NCI-H1694 treated with DMSO at 0.1 percent for 48 hours (cell line): ENCODE measurements around the gene NRGN.

Experiments used
- DNase-seq: peaks from one replicate; lab custom pipeline; 2025; lab: John Stamatoyannopoulos, UW

Gene NRGN

GRCh38 chr11:124740277-124740882, 638 bp downstream of the NRGN start:
- DNase-seq, result no peak

- DNase-seq, result no peak
Observed at GRCh38 chr11:124742555-124742954, 2.8 kb downstream of the NRGN start.

GRCh38 chr11:124743050-124743449, 3.3 kb downstream of the NRGN start:
- DNase-seq, result no peak

- DNase-seq, result no peak
Observed at GRCh38 chr11:124745270-124745834, 5.6 kb downstream of the NRGN start.

DNA sequence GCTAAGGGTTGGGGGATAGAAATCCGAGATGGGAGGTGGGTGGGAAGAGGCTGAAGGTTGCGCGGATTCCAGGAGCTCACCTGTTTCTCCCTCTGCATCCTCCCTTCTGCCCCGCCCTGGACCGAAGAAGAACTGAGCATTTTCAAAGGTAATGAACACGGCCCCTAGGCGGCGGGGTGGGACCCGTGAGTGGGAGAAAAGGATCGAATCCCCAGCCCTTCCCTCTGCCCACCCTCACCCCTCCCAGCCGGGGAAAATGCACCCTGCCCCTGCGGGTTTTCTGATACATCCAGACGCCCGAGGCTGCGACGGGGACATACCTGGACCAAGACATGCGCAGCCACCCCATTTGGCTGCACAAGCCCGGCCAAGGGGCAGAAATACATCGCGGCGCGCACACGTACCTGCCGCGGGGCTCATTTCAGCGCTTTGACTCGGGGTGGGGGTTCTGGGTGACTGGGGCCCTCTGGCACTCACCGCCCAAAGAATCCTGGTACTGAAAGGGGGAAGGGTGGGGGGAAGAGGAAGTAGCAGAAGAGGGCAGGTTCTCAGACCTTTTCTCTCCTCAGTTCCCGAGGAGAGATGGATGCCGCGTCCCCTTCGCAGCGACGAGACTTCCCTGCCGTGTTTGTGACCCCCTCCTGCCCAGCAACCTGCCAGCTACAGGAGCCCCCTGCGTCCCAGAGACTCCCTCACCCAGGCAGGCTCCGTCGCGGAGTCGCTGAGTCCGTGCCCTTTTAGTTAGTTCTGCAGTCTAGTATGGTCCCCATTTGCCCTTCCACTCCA, 6.3 kb downstream of the NRGN start:
- no peak for DNase-seq

DNA sequence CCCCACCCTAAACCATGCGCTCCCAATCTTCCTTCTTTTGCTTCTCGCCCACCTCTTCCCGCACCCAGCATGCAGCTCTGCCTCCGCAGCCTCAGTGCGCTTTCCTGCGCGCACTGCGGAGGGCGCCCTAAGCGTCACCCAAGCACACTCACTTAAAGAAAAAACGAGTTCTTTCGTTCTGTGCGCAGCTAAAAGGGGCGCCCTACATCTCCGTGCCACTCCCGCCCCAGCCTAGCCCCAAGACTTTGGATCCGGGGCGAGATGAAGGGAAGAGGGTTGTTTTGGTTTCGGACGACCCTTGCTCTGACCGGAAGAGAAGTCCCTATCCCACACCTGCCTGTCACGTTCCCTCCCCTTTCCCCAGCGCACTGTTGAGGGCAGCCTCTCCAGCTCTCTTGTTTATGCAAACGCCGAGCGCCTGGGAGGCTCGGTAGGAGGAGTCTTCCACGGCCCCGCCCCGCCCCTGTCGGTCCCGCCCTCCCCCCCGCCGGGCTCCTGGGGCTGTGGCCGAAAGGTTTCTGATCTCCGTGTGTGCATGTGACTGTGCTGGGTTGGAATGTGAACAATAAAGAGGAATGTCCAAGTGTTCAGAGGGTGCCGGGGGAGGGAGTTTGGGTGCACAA, 7.0 kb downstream of the NRGN start:
- no peak for DNase-seq

GRCh38 chr11:124747406-124748099, 7.8 kb downstream of the NRGN start:
- no peak for DNase-seq

- DNase-seq, result no peak
Observed at GRCh38 chr11:124748100-124748418, 8.3 kb downstream of the NRGN start.

GRCh38 chr11:124748481-124749343, 9.0 kb downstream of the NRGN start:
- no peak for DNase-seq

GRCh38 chr11:124749912-124750311, 10.2 kb downstream of the NRGN start:
- no peak for DNase-seq

DNA sequence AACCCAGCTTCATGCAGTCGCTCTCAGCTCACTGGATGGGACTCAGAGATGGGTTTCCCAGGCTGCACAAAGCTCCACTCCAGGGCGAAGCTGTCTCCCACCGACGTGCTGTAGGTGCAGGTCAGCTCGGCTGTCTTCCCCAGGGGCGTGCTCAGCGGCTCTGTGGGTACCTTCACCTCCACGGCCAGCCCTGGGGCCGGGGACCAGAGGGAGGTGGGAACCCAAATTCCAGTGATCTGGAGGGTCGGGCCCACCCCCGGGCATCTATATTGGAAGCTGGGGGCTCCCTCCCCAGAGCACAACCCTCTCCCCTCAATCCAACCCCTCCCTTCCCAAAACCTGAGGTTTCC, 11.6 kb downstream of the NRGN start:
- DNase-seq, result no peak

DNA sequence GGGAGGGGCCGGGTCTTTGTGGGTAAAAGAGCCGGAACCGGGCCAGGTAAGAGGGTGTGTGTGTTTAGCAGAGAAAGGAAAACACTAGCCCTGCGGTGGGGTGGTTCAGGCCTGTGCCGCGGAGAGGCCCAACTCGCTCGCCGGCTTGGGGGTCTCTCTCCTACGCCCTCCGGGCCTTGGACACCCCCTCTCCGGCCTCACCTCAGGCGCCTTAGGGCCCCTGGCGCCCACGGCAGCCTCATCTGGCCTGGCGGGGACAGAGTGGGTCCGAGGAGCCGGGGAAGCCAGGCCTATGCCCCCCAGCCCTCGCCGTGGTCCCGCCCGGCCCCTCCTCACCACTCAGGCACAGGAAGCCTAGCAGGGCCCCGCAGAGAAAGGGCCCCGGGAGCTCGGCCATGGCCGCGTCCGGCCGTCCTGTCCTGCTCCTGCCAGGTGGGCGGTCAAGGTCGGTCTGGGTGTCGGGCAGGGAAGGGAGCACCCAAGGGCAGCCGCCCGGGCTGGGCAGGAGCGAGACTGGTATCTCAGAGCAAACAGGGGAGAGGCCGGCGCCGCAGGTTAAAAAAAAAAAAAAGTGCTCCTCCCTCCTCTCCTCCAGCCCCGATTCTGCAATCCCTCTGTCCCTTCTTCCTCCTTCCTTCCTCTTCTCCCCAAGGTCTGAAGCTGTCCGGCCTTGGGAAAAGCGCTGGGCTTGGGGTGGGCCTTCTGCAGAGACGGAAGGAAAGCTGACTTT, 12.2 kb downstream of the NRGN start, which contains the start of gene VSIG2:
Gene VSIG2, minus strand, starts transcription at position 515 of the 730 bp plus-strand sequence. Its CDS starts 118 bp downstream, at position 397.
- DNase-seq, result no peak

- no peak for DNase-seq
Observed at GRCh38 chr11:124752471-124753102, 12.8 kb downstream of the NRGN start.

DNA sequence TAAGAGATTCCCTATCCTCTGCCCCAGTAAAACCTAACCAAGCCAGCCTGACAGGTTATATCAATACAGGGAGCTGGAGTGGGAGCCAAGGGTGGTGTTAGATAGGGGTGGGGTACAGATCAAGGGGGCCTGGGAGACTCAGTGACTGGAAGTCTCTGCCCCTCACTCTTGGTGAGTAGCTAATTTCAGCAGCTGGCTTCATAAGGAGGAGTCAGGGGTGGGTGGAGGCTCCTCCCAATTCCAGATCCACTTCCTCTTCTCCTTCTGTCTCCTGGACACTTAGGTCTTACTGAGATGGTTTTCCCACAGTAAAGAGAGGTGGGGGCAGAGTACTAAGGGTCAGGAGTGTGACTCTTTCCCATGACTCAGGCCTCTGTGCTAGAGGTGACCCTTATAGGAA, 13.5 kb downstream of the NRGN start:
- no peak for DNase-seq

- DNase-seq, result no peak
Observed at GRCh38 chr11:124753624-124754023, 13.9 kb downstream of the NRGN start.

DNA sequence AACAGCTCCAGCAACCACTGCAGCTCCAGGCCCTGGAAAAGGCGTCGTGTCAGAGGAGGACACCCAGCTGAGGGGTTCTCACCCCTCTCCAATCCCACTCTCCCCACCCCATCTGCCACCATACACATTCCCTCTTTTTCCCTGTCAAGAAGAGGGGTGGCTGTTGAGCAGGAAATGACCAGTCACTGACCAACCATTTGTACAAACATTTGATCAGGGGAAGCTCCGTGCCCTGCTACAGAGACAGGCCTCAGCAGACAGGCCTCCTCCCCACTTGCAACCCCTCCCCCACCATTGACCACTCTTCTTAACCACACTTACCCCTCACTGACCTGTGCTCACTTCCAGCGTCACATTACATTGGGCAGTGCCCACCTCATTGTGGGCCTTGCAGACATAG, 14.6 kb downstream of the NRGN start:
- no peak for DNase-seq

- no peak for DNase-seq
Observed at GRCh38 chr11:124754710-124755109, 15.0 kb downstream of the NRGN start.

- no peak for DNase-seq
Observed at GRCh38 chr11:124756033-124756752, 16.5 kb downstream of the NRGN start.

DNA sequence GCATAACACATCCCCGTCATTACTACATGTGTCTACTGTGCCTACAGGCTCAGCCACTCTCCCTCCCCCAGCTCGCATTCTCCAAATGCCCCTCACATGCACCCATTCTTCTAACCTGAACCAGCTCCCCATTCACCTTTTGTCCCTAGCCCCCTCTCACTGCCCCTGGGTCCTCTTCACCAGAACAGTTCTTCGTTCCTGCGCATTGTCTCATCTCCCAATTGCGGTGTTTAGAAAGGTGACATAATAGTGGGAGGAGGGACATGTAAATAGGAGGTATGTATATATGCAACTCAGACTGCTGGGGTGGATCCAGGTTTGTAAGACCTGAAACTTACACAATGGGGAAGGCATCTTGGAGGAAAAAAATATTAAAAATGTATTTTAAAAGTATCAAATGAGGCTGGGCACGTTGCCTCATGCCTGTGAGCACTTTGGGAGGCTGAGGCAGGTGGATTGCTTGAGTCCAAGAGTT, 17.0 kb downstream of the NRGN start:
- DNase-seq, result no peak

DNA sequence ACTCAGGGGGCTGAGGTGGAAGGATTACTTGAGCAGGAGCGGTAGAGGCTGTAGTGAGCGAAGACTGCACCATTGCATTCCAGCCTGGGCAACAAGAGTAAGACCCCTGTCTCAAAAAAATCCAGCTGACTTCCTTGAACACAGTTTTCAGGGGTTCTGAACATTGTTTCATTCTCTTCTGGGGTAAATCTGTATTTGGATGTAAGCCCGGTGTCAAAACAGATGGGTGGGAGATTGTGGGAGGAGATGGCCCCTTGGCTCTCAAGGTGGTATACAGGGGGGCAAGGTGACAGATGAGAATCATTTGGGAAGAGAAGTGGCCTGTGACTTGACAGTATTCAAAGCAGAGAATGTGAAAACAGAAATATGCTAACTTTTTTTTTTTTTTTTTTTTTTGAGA, 17.6 kb downstream of the NRGN start:
- no peak for DNase-seq
